ENCODE measurements around the gene IWS1. TPM values are rescaled to one million over a fixed set of nuclear protein-coding genes. Genes with fewer than 3 reads are reported as not detected.

The IWS1 gene
- total RNA-seq, 2 experiments from 2014 or later: 52.3 to 53.7 TPM

DNA sequence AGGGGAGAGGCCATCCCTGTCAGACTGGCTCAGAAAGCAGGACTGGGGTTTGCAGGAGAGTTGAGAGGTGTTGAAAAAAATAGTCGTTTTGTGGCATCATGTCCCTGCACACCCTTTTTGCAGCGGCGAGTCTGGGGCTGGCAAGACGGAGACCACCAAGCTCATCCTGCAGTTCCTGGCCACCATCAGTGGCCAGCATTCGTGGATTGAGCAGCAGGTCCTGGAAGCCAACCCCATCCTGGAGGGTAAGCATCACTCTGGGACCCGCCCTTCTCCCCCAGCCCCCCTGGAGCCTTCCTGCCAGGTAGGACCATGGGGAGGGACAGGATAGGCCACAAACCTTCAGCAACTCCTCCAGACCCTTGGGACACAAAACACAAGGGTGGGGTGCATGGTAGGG lies 43.4 kb upstream of the IWS1 start:
- ChIA-PET CTCF (interaction anchor here (1.1 to 2.0 kb wide), 2 partner anchors 22 to 91 kb away, joined by 3 to 7 read pairs; no protein-coding TSS in a partner anchor), POLR2A (no interaction called here)
- Mint-ChIP-seq H3K4me1 (ENCODE audit: low read depth) (peaks cover under 1% of the 10 kb centered on the region), H3K27ac (no peak overlapping the region), H3K27me3 (no peaks in the 10 kb centered on the region), H3K9me3 (no peaks in the 10 kb centered on the region), H3K36me3 (ENCODE audit: low read depth) (no peaks in the 10 kb centered on the region), H3K4me3 (no peak overlapping the region)
- ATAC-seq (no peak), DNase-seq (no peak)
- intact Hi-C loops (cut with micrococcal nuclease): no loop called here
- TF ChIP-seq, protein P1, sequence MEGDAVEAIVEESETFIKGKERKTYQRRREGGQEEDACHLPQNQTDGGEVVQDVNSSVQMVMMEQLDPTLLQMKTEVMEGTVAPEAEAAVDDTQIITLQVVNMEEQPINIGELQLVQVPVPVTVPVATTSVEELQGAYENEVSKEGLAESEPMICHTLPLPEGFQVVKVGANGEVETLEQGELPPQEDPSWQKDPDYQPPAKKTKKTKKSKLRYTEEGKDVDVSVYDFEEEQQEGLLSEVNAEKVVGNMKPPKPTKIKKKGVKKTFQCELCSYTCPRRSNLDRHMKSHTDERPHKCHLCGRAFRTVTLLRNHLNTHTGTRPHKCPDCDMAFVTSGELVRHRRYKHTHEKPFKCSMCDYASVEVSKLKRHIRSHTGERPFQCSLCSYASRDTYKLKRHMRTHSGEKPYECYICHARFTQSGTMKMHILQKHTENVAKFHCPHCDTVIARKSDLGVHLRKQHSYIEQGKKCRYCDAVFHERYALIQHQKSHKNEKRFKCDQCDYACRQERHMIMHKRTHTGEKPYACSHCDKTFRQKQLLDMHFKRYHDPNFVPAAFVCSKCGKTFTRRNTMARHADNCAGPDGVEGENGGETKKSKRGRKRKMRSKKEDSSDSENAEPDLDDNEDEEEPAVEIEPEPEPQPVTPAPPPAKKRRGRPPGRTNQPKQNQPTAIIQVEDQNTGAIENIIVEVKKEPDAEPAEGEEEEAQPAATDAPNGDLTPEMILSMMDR (IDR thresholded peaks at IDR 0.05): no peak

DNA sequence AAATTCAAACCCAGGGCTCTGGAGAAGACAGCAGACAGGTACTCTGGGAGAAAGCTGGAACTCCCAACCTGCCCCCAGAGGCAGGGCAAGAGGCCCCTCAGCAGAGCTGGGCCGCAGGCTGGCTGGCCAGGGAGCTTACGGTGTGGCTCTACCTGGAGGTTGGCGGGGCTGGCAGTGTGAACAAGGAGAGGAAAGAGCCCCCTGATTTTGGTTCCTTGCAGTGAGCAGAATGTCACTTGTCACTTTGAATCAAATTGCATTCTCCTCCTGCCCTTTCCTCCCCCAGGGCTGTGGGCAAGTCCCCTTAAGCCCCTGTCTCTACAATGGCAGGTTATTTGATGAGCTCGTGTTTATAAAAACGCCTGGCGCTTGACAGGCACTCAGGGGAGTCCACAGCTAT lies 41.8 kb upstream of the IWS1 start:
- Mint-ChIP-seq H3K4me3 (no peak overlapping the region), H3K9me3 (no peaks in the 10 kb centered on the region), H3K27ac (no peak overlapping the region), H3K27me3 (no peaks in the 10 kb centered on the region), H3K36me3 (ENCODE audit: low read depth) (no peaks in the 10 kb centered on the region), H3K4me1 (ENCODE audit: low read depth) (peaks cover 14% of the 10 kb centered on the region)
- DNase-seq: no peak
- ATAC-seq: no peak
- POLR2A ChIA-PET: no interaction called here
- intact Hi-C loops (cut with micrococcal nuclease): no loop called here
- TF ChIP-seq, protein P1 (IDR thresholded peaks at IDR 0.05): no peak
- CTCF ChIA-PET: interaction anchor here (0.7 to 2.0 kb wide), 2 partner anchors 23 to 1041 kb away, joined by 3 to 7 read pairs; no protein-coding TSS in a partner anchor

DNA sequence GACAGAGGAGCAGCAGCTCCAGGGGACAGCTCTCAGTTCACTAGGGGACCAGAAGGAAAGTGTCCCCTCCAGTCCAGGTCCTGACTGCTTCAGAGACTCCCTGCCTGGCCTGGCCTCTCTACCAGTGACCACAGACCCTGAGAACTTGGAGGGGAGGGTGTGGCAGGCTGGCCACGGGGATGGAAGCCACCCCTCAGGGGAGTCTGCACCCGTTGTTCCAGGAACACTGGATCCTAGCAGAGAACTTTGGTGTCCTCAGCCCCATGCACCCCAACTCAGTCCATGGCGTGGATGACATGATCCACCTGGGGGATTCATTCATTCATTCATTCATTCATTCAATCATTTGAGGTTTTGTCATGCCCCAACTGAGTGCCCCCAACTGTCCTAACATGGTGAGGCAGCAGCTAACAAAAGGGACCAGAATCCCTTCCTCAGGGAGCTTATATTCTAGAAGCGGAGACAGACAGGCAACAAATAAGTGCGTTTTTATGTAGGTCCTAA lies 41.1 kb upstream of the IWS1 start:
- peaks cover 4% of the 10 kb centered on the region for H3K27me3 Mint-ChIP-seq
- no peak overlapping the region for H3K27ac Mint-ChIP-seq
- TF ChIP-seq, protein P1 (IDR thresholded peaks at IDR 0.05): no peak
- peaks cover 17% of the 10 kb centered on the region for H3K4me1 Mint-ChIP-seq (ENCODE audit: low read depth)
- ATAC-seq (no peak), DNase-seq (no peak)
- no peak overlapping the region for H3K4me3 Mint-ChIP-seq
- H3K36me3 Mint-ChIP-seq (ENCODE audit: low read depth): no peaks in the 10 kb centered on the region
- no peaks in the 10 kb centered on the region for H3K9me3 Mint-ChIP-seq
- ChIA-PET CTCF (interaction anchor here (0.7 to 2.0 kb wide), 3 partner anchors 17 to 24 kb away, joined by 3 to 7 read pairs (median 4); no protein-coding TSS in a partner anchor), POLR2A (no interaction called here)
- intact Hi-C loops (cut with micrococcal nuclease): no loop called here

DNA sequence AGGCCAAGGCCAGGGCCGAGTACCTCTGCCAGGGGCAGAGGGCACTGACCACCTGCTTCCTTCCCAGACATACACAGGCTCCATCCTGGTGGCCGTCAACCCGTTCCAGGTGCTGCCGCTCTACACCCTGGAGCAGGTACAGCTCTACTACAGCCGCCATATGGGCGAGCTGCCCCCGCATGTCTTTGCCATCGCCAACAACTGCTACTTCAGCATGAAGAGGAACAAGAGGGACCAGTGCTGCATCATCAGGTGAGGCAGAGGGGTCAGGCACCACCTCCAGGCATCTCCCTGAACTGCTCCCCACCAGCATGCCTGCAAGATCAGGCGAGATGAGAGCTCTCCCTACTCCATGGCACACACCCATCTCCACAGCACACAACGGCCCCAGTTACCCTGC lies 40.3 kb upstream of the IWS1 start:
- POLR2A ChIA-PET: no interaction called here
- ATAC-seq (no peak), DNase-seq (no peak)
- intact Hi-C loops (cut with micrococcal nuclease): no loop called here
- peaks cover 4% of the 10 kb centered on the region for H3K27me3 Mint-ChIP-seq
- no peaks in the 10 kb centered on the region for H3K36me3 Mint-ChIP-seq (ENCODE audit: low read depth)
- H3K27ac Mint-ChIP-seq: no peak overlapping the region
- TF ChIP-seq, protein P1 (IDR thresholded peaks at IDR 0.05): no peak
- no peak overlapping the region for H3K4me3 Mint-ChIP-seq
- no peaks in the 10 kb centered on the region for H3K9me3 Mint-ChIP-seq
- CTCF ChIA-PET: interaction anchor here (0.9 to 1.1 kb wide), 2 partner anchors 25 to 83 kb away, joined by 4 to 5 read pairs; no protein-coding TSS in a partner anchor
- H3K4me1 Mint-ChIP-seq (ENCODE audit: low read depth): peaks cover 17% of the 10 kb centered on the region

DNA sequence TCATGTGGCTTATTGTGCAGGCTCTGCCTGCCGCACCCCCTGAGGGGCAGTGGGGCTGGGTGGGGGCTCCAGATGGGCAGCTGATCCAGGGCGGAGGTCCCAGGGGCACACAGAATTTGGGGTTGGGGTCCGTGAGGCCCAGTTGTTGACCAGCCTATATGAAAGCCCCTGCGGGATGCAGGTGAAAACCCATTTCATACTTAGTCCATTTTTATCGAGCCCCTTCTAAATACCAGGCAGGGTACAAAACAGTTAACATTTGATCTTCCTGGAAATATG lies 39.8 kb upstream of the IWS1 start:
- ATAC-seq: no peak
- no peak overlapping the region for H3K27ac Mint-ChIP-seq
- no peak overlapping the region for H3K4me3 Mint-ChIP-seq
- intact Hi-C loops (cut with micrococcal nuclease): no loop called here
- peaks cover 17% of the 10 kb centered on the region for H3K4me1 Mint-ChIP-seq (ENCODE audit: low read depth)
- CTCF ChIA-PET: interaction anchor here (0.9 kb wide), 1 partner anchor 84 kb away, joined by 5 read pairs; no protein-coding TSS in a partner anchor
- no peaks in the 10 kb centered on the region for H3K36me3 Mint-ChIP-seq (ENCODE audit: low read depth)
- peaks cover 4% of the 10 kb centered on the region for H3K27me3 Mint-ChIP-seq
- H3K9me3 Mint-ChIP-seq: no peaks in the 10 kb centered on the region
- TF ChIP-seq, protein P1 (IDR thresholded peaks at IDR 0.05): no peak
- POLR2A ChIA-PET: no interaction called here
- DNase-seq: no peak
